HepG2 (cell line): ENCODE measurements around the gene ZNF771. TPM values are rescaled to one million over a fixed set of nuclear protein-coding genes. Genes with fewer than 3 reads are reported as not detected.

Experiments
- KAT2B ChIP-seq: fragments of 150-350 bp; IDR thresholded peaks from 2 replicates; pipeline ENCODE4 v1.6.1; 2014; ENCODE audit warnings: low read depth, low read length, borderline replicate concordance
- ZNF34 ChIP-seq: sonication (generic); formaldehyde crosslinking; IDR thresholded peaks from 2 replicates; pipeline ENCODE4 v1.4.0; 2020; ENCODE audit warnings: mild to moderate bottlenecking, missing genetic modification reagents, borderline replicate concordance
- ZSCAN25 ChIP-seq: sonication (generic); formaldehyde crosslinking; IDR thresholded peaks from 2 replicates; pipeline ENCODE4 v1.8.0; 2022; ENCODE audit warnings: mild to moderate bottlenecking, missing genetic modification reagents
- polyA plus RNA-seq, 8 experiments: library from polyadenylated mRNA; depleted of rRNA in 3 of 8; stranded (reverse) in 7 of 8; unstranded in 1 of 8; fragments of >200 nt; fragmentation: Illumina TruSeq in 4 of 8; extraction: Trizol in 4 of 8; gene quantifications; 2 replicates each; pipeline versions ENCODE4 v1.2.1 to v1.2.3, GENCODE V29; 2011 to 2016; ENCODE audit warnings: low read depth in 4 of 8, missing spikeins in 1 of 8, mixed read lengths in 1 of 8; ENCODE audit not compliant: insufficient read depth in 1 of 8
- total RNA-seq, 5 experiments: library from RNA; depleted of rRNA; stranded (reverse); fragments of >200 nt; fragmentation: Illumina TruSeq; extraction: Trizol; gene quantifications; 2 replicates each; pipeline ENCODE4 v1.2.3, GENCODE V29; 2016; ENCODE audit warnings: low read depth in 1 of 5
- TF ChIP-seq, protein P1 (sequence below), 2 experiments: sonication (generic) in 1 of 2; formaldehyde crosslinking in 1 of 2; IDR thresholded peaks; 2 replicates each; pipeline versions ENCODE4 v1.4.0 to v1.6.1; 2018 to 2020; ENCODE audit warnings: missing genetic modification reagents in 2 of 2, borderline replicate concordance in 1 of 2, low read depth in 1 of 2, mild to moderate bottlenecking in 1 of 2, missing biosample characterization in 1 of 2
- TF ChIP-seq, protein P2 (sequence below): IDR thresholded peaks from 2 replicates; pipeline ENCODE4 v1.6.1; 2016; ENCODE audit warnings: control low read depth
- TF ChIP-seq, protein P3 (sequence below), 2 experiments: fragments of 450-650 bp in 1 of 2; sonication (generic) in 1 of 2; formaldehyde crosslinking in 1 of 2; IDR thresholded peaks; 2 replicates each; pipeline versions ENCODE4 v1.6.1 to v1.8.0; 2016 to 2022; ENCODE audit warnings: antibody characterized with exemption in 1 of 2, mild to moderate bottlenecking in 1 of 2, missing genetic modification reagents in 1 of 2
- TF ChIP-seq, protein P4 (sequence below): sonication (generic); formaldehyde crosslinking; IDR thresholded peaks from 2 replicates; pipeline ENCODE4 v1.4.0; 2020; ENCODE audit warnings: mild to moderate bottlenecking, missing genetic modification reagents

The ZNF771 gene
- total and polyA plus RNA-seq, 2 of the 13 experiments (the other 11 are each of a cell fraction or from before 2014, with no cell fraction given), result 5.0 to 11.8 TPM

DNA sequence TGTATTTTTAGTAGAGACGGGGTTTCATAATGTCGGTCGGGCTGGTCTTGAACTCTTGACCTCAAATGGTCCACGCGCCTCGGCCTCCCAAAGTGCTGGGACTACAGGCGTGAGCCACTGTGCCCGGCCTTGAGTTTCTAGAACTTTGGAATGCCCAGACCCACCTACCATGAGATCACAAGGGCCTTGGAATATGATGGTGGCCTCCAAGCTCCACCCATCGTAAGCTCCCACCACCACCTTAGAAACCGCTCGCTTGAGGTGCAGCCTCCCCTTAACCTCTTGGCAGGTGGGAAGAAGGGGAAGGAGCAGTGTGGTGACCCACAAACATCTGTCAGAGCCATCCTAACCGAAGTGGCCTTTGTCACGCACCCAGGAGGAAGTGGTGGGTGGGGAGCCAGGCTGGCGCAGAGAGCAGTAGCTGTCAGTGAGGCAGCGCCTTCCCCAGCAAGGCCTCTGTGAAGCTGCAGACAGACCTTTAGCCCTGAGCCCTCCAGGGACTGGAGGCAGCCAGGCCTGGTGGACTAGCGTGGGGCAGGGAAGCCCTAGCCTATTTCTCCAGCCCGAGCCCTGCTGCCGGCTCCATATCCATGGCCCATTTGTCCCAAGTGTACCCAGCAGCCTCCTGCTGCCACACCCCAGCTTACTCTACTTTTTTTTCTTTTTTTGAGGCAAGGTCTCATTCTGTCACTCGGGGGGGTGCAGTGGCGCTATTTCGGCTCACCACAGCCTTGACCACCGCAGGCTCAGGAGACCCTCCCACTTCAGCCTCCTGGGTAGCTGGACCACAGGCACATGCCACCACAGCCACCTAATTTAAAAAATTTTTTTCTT is 51.4 kb downstream of the ZNF771 start (continued):
- no peak for TF ChIP-seq KAT2B
- TF ChIP-seq, protein P1, sequence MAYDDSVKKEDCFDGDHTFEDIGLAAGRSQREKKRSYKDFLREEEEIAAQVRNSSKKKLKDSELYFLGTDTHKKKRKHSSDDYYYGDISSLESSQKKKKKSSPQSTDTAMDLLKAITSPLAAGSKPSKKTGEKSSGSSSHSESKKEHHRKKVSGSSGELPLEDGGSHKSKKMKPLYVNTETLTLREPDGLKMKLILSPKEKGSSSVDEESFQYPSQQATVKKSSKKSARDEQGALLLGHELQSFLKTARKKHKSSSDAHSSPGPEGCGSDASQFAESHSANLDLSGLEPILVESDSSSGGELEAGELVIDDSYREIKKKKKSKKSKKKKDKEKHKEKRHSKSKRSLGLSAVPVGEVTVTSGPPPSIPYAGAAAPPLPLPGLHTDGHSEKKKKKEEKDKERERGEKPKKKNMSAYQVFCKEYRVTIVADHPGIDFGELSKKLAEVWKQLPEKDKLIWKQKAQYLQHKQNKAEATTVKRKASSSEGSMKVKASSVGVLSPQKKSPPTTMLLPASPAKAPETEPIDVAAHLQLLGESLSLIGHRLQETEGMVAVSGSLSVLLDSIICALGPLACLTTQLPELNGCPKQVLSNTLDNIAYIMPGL (CRISPR knock-in tag; IDR thresholded peaks at IDR 0.05; ENCODE audit: borderline replicate concordance in 1 of 2, low read depth in 1 of 2), result peak; percentile 46 to 72; a peak in 2 of 4 replicates
- TF ChIP-seq ZSCAN25, result peak; percentile 65; the same call in 1 of the 2 replicates
- TF ChIP-seq, protein P2, sequence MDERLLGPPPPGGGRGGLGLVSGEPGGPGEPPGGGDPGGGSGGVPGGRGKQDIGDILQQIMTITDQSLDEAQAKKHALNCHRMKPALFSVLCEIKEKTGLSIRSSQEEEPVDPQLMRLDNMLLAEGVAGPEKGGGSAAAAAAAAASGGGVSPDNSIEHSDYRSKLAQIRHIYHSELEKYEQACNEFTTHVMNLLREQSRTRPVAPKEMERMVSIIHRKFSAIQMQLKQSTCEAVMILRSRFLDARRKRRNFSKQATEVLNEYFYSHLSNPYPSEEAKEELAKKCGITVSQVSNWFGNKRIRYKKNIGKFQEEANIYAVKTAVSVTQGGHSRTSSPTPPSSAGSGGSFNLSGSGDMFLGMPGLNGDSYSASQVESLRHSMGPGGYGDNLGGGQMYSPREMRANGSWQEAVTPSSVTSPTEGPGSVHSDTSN (CRISPR knock-in tag), result no peak
- TF ChIP-seq, protein P3, sequence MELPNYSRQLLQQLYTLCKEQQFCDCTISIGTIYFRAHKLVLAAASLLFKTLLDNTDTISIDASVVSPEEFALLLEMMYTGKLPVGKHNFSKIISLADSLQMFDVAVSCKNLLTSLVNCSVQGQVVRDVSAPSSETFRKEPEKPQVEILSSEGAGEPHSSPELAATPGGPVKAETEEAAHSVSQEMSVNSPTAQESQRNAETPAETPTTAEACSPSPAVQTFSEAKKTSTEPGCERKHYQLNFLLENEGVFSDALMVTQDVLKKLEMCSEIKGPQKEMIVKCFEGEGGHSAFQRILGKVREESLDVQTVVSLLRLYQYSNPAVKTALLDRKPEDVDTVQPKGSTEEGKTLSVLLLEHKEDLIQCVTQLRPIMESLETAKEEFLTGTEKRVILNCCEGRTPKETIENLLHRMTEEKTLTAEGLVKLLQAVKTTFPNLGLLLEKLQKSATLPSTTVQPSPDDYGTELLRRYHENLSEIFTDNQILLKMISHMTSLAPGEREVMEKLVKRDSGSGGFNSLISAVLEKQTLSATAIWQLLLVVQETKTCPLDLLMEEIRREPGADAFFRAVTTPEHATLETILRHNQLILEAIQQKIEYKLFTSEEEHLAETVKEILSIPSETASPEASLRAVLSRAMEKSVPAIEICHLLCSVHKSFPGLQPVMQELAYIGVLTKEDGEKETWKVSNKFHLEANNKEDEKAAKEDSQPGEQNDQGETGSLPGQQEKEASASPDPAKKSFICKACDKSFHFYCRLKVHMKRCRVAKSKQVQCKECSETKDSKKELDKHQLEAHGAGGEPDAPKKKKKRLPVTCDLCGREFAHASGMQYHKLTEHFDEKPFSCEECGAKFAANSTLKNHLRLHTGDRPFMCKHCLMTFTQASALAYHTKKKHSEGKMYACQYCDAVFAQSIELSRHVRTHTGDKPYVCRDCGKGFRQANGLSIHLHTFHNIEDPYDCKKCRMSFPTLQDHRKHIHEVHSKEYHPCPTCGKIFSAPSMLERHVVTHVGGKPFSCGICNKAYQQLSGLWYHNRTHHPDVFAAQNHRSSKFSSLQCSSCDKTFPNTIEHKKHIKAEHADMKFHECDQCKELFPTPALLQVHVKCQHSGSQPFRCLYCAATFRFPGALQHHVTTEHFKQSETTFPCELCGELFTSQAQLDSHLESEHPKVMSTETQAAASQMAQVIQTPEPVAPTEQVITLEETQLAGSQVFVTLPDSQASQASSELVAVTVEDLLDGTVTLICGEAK (IDR thresholded peaks at IDR 0.05), result no peak
- TF ChIP-seq, protein P3 (CRISPR knock-in tag; IDR thresholded peaks at IDR 0.05), result peak; percentile 66; the same call in 1 of the 2 replicates
- TF ChIP-seq, protein P4, sequence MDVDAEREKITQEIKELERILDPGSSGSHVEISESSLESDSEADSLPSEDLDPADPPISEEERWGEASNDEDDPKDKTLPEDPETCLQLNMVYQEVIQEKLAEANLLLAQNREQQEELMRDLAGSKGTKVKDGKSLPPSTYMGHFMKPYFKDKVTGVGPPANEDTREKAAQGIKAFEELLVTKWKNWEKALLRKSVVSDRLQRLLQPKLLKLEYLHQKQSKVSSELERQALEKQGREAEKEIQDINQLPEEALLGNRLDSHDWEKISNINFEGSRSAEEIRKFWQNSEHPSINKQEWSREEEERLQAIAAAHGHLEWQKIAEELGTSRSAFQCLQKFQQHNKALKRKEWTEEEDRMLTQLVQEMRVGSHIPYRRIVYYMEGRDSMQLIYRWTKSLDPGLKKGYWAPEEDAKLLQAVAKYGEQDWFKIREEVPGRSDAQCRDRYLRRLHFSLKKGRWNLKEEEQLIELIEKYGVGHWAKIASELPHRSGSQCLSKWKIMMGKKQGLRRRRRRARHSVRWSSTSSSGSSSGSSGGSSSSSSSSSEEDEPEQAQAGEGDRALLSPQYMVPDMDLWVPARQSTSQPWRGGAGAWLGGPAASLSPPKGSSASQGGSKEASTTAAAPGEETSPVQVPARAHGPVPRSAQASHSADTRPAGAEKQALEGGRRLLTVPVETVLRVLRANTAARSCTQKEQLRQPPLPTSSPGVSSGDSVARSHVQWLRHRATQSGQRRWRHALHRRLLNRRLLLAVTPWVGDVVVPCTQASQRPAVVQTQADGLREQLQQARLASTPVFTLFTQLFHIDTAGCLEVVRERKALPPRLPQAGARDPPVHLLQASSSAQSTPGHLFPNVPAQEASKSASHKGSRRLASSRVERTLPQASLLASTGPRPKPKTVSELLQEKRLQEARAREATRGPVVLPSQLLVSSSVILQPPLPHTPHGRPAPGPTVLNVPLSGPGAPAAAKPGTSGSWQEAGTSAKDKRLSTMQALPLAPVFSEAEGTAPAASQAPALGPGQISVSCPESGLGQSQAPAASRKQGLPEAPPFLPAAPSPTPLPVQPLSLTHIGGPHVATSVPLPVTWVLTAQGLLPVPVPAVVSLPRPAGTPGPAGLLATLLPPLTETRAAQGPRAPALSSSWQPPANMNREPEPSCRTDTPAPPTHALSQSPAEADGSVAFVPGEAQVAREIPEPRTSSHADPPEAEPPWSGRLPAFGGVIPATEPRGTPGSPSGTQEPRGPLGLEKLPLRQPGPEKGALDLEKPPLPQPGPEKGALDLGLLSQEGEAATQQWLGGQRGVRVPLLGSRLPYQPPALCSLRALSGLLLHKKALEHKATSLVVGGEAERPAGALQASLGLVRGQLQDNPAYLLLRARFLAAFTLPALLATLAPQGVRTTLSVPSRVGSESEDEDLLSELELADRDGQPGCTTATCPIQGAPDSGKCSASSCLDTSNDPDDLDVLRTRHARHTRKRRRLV, result no peak
- TF ChIP-seq ZNF34, result no peak
